Measurements from ENCODE around the gene SMU1. TPM values are rescaled to one million over a fixed set of nuclear protein-coding genes. Genes with fewer than 3 reads are reported as not detected.

Gene SMU1
- total RNA-seq, 1 donor from 2014 or later = 14.6 TPM

GRCh38 chr9:33068991-33069390, 7.5 kb downstream of the SMU1 start:
- no peak for ATAC-seq (ENCODE audit: poor library complexity)
- no peak for DNase-seq
- intact Hi-C loops (cut with DNase I) = no loop called here

DNA sequence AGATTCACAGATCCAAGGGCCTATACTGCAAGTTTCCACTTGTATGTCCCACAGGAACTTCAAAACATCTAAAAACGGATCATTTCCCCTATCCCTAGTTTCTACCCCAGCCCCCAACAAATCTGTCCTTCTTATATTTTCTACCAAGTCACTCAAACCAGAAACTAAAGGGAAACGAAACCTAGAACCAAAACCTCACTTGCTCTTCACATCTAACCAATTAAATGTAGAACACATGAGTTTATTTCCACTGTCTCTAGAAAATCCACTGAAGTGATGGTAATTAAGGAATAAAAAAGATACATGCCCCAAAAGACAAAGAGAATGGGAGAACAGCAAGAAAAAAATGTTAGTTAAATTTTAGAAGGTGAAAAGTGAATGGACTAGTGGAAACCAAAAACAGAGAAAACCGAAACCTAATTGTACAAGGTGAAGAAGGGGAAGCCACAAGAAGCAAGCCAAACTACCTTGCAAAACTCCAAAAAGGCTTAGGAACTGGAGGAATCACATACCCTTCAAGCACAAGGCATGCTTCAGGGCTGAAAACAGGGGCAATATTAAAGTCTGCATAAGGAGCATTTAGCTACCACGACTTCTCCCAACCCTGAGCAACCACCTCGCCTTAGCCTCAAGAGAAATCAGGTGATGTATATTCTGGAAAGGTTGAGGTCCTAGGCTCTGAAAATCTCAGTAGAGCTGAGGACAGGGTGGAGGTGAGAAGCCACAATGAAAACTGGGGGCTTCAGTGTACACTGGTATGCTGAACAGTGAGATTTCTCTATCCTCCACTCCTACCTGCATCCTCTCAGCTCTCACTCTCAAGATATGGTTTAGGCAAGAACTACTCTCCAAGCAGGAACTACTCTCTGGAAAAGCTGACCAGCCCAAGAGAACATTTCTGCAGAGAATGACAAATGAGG, 11.1 kb downstream of the SMU1 start:
- intact Hi-C loops (cut with DNase I) = no loop called here
- no peak for ATAC-seq (ENCODE audit: poor library complexity)
- DNase-seq = no peak

GRCh38 chr9:33051144-33051543, 25.3 kb downstream of the SMU1 start:
- intact Hi-C loops (cut with DNase I) = no loop called here
- peak; percentile 15 for ATAC-seq (ENCODE audit: poor library complexity)

DNA sequence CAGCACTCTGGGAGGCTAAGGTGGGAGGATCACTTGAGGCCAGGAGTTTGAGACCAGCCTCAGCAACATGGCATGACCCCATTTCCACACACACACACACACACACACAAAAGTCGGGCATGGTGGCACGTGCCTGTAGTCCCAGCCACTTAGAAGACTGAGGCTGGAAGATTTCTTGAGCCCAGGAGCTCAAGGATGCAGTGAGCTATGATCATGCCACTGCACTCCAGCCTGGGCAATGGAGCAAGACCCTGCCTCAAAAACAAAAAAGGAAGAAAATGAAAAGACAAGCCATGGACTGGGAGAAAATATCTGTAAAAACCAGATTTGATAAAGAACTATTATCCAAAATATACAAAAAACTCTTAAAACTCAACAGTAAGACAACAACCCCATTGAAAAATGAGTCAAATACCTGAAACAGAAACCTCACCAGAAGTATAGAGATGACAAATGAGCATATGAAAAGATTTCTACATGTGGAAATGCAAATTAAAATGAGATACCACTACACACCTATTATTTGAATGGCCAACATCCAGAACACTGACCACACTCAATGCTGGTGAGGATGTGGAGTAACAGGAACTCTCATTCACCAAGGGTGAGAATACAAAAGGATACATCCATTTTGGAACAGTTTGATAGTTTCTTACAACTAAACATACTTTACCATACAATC, 26.7 kb downstream of the SMU1 start:
- intact Hi-C loops (cut with DNase I) = no loop called here
- ATAC-seq (ENCODE audit: poor library complexity) (no peak), DNase-seq (no peak)

More at GRCh38 chr9:33051144-33051543, 25.3 kb downstream of the SMU1 start:
- DNase-seq = no peak

GRCh38 chr9:33048054-33048465, 28.4 kb downstream of the SMU1 start:
- ATAC-seq (ENCODE audit: poor library complexity) (no peak), DNase-seq (no peak)
- intact Hi-C loops (cut with DNase I) = no loop called here

DNA sequence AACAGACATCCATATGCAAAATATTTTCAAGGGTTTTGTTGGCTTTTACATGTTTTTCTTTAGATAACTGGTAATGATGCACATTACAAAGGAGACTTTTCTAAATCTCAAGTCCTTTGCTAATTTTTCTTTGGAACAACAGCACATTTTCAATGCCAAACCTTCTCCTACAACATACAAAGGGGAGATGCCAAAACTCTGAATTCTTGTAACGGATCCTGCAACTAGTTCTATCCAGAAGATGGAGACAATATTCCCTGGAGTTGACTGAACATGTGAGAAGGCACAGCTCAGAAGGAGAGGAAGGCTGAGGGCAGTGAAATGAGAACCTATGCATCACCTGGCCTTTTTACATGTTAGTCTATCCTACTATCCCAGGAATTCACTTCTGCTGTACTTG, 30.4 kb downstream of the SMU1 start:
- intact Hi-C loops (cut with DNase I) = no loop called here
- DNase-seq (no peak), ATAC-seq (ENCODE audit: poor library complexity) (no peak)

DNA sequence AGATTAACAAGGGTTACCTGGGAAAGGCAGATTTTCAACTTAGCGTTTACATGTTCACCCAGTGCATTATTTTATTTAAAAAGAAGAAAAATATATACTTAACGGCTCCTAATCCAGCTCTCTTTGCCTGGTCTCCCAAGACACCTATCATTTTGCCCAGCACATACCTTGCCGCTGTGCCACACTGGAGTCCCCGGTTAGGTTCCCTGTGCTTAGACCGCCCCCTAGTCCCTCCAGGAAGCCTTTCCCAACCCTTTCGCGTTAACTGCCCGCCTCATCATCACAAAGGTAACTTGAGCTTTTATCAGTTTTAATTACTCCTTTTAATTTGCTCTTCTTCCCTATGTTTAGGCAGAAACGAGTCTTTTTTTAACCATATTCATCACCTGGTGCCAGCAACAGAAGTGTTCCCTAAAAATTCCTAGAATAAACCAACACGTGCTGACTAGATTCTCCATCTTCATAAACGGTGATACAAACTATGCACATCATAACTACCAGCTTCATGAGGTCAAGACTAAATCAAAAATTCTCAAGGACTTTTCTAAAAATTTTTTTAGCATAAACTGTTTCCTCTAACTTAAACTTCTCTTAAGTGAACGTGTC, 31.7 kb downstream of the SMU1 start:
- ATAC-seq (ENCODE audit: poor library complexity) (peak; percentile 38), DNase-seq (no peak)
- intact Hi-C loops (cut with DNase I) = no loop called here

DNA sequence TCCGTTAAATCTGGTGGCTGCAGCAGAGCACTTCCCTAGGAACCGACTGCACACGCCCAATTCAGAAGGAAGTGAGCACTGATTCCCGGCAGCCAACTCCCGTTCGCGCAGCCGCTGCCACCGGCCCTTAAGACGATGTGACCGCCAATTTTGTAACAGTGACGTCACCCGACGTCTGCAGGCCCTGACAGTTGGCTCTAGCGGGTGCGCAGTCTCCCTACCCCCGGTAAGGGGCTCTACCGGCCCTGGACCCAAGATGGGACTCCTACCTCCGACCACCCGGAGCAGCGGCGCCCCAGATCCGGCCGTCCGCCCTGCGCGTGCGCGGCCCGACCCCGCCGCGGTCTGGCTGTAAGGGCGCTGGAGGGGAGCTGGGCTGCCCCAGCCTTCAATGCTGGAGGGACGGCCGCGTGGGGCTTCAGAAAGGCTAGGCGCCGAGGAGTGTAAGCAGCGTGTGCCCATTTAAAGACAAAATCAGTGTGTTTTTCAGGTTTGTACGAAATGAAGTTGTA, 32.3 kb downstream of the SMU1 start:
- DNase-seq (peak; percentile 93), ATAC-seq (ENCODE audit: poor library complexity) (peak; percentile 95)
- intact Hi-C loops (cut with DNase I) = no loop called here

DNA sequence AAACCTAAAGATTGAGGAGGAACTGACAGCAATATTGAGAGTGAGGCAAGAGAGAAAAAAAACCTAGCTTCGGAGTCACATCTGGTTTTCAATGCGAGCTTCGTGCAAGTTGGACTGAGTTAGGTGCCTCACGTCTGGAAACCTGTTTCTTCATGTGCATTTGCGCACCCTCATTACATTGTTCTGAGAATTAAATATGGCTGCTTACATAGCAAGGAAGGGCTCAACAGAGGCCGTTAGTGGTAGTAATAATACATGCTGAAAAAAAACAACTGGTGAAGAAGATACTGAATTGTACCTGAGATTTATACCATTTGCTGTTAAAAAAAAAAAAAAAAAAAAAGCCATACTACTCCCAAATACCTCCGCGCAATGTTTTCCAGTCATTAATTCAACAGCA, 32.8 kb downstream of the SMU1 start:
- DNase-seq (no peak), ATAC-seq (ENCODE audit: poor library complexity) (no peak)
- intact Hi-C loops (cut with DNase I) = no loop called here

GRCh38 chr9:33042473-33042872, 34.0 kb downstream of the SMU1 start:
- intact Hi-C loops (cut with DNase I) = no loop called here
- ATAC-seq (ENCODE audit: poor library complexity) (no peak), DNase-seq (no peak)

DNA sequence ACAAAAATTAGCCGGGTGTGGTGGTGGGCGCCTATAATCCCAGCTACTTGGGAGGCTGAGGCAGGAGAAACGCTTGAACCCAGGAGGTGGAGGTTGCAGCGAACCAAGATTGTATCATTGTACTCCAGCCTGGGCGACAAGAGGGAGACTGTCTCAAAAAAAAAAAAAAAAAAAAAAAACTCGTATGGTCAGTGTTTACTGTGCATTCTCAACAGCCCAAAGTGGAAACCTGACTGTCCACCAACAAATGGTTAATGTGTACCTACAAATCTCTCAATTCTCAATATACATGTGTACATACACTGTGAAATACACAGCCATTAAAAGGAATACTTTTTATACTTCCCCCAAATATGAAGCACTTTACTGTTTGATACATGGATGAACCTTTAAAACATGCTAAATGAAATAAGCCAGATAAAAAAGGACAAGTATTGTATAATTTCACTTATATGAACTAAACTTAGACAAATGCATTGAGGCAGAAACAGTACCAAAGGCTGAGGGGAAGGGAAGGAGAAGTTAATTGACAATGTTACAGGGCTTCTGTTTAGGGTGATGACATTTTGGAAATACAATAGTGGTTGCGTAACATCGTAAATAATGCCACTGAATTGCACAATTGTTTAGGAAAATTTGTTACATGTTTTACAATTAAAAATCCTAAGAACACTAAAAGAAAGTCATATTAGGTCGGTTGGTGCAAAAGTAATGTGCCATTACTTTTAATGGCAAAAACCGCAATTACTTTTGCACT, 34.9 kb downstream of the SMU1 start:
- ATAC-seq (ENCODE audit: poor library complexity) (no peak), DNase-seq (no peak)
- intact Hi-C loops (cut with DNase I) = no loop called here

DNA sequence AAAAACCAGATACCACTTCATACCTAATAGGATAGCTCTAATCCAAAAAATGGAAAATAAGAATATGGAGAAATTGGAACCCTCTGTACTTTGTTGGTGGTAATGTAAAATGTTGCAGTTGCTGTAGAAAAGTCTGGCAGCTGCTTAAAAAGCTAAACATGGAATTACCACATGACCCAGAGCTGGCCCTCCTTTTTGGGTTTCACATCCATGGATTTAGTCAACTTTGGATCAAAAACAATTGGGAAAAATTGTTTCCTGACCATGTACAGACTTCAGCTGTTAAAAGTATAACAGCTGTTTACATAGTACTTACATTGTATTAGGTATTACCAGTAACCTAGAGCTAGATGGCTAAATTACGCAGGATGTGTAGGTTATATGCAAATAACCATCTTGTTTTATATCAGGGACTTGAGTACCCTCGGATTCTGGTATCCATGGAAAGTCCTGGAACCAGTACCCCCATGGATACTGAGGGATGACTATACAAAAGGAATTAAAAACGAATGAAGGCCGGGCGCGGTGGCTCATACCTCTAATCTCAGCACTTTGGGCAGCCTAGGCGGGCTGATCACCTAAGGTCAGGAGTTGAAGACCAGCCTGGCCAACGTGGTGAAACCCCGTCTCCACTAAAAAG, 35.6 kb downstream of the SMU1 start:
- no peak for DNase-seq

DNA sequence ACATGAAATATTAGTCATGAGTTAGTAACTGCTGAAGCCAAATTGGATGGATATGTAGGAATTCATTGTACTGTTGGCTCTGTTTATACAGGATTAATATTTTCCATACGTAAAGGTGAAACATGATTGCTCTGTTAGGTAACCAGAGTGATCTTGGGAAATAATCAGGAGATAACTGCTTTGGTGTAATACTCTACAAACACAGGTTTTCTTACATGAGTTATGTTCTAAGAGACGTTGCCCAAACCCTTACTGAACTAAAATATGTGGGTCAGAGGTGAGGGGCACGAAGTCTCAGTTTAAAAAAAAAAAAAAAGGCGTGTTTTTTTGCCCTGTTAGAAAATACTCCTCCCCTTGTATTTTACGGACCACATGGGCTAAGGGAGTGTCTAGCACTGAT, 43.6 kb downstream of the SMU1 start:
- DNase-seq (no peak), ATAC-seq (ENCODE audit: poor library complexity) (no peak)
- intact Hi-C loops (cut with DNase I) = no loop called here

More for the DNA sequence above, 35.6 kb downstream of the SMU1 start:
- intact Hi-C loops (cut with DNase I) = no loop called here
- ATAC-seq (ENCODE audit: poor library complexity) = no peak

GRCh38 chr9:33032292-33032691, 44.2 kb downstream of the SMU1 start:
- DNase-seq (no peak), ATAC-seq (ENCODE audit: poor library complexity) (no peak)
- intact Hi-C loops (cut with DNase I) = no loop called here

DNA sequence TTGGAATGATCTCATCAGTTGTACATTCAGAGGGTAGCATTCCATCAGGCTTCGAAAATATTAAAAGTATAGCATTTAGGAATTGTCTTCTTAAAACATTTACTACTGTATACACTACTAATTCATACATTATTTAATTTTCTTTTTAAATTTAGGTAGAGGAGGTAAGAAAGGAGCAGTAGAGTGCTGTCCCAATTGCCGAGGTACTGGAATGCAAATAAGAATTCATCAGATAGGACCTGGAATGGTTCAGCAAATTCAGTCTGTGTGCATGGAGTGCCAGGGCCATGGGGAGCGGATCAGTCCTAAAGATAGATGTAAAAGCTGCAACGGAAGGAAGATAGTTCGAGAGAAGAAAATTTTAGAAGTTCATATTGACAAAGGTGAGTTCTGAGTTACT, 46.2 kb downstream of the SMU1 start:
- DNase-seq (no peak), ATAC-seq (ENCODE audit: poor library complexity) (no peak)
- intact Hi-C loops (cut with DNase I) = no loop called here

GRCh38 chr9:33029231-33029786, 47.2 kb downstream of the SMU1 start:
- DNase-seq (no peak), ATAC-seq (ENCODE audit: poor library complexity) (no peak)
- intact Hi-C loops (cut with DNase I) = no loop called here

DNA sequence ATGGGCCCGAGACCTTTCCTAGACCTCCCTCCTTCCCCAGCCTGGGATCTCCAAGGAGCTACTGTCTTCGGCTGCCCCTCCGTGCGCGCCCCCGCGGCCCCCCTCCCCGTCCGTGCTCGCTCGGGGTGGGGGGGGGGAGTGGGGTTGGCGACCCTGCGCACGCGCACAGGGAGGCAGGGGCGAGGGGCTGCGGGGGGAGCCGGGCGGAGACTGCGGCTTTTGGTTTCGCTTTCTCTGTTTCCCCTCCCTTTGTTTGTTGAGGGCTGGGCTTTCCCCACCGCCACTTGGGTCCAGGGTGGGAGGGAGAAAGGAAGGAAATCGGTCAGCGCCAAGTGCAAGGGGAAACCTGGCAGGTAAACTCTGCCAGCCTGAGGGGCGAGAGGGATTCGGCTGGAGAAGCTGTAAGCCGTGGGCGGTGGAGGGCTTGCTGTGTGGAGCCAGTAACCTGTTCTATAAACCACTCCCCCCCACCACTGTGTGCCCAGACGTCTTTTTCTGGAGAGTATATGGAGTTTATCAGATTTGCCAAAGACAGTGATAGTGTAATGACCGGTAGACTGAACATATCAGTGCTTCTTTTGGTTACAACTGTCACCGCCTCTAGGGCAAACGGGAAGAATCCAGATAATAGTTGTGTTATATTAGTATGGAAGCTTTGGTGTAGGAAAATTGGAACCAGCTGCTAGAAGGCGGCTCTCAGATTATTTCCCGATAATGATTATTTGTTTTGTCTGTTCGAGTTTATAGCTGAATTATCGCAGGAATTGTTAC, 50.7 kb downstream of the SMU1 start:
- ATAC-seq (ENCODE audit: poor library complexity) (peak; percentile 57), DNase-seq (peak; percentile 64)
- intact Hi-C loops (cut with DNase I) = no loop called here
